A204.1 (cell line): ENCODE results near the gene DHX16.
"Not testable (repeated sequence)": the region's sequence is repeated elsewhere in the genome, so short reads cannot be mapped to it uniquely, and the experiment has no call there.

Source experiments
- FAIRE-seq: peaks from 2 replicates; lab custom pipeline; 2012; peaks lifted over from hg19 to GRCh38; lab: Jason Lieb, UNC

DHX16 gene

DNA sequence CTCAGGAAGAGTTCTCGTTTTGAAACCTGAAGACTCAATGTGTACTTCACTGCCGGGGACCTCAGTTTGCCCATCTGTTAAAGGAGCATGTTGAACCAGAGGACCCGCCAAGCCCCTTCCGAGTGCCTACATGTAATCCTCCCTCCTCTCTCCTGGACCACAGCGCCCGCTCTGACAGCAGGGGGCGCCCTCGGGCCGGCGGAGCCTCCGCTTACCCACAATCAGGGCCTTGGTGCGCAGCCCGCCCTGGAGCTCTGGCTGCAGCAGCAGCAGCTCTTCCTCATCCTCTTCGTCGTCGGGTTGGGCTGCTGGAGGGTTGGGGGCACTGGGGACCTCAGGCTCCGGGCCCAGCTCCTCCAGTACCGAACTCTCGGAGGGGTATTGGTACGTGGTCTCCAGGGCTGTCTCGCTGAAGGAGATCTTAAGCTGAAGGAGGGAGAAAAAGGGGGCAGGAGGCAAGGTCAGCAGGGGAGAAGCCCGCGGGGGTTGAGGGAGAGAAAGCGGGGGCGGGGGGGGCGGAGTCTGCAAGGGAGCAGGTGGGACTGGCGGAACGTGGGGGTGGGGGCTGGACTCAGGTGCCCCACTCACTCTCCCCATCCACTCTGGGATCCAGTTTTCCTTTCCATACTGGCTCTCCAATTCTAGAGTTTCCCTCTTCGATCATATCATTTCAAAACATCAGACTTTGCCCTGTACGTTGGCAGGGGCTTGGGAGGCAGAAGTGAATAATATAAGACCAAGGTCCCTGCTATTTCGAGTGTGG is 6.3 kb upstream of the DHX16 start:
- no peak for FAIRE-seq

DNA sequence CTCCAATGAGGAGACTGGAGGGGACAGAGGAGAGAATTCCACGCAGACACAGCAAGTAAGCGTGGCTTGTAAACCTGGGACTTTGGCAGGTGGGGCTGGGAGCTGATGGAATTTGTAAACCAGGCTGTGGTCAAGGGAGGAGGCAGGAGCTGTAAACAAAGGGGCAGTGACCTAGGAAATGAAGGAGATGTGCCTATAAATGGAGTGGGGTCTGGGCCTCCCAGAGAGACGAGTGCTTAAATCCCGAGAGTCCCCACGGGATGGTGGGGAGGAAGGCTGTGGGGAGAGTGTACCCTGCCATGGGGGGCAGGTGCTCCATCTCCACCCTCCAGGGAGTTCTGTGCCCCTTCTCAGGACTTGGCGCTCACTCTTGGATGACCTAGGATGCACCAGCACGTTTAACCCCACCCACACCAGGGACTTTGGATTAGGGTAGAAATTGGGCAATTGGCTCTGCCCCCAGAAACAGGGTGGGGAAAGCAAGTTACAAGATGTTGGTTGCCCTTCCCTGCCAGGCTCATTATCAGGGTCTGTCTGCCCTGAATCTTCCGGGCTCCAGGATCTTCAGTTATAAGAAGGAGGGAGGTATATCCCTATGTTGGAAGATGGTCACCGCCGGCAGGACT is 4.0 kb upstream of the DHX16 start:
- FAIRE-seq: no peak

DNA sequence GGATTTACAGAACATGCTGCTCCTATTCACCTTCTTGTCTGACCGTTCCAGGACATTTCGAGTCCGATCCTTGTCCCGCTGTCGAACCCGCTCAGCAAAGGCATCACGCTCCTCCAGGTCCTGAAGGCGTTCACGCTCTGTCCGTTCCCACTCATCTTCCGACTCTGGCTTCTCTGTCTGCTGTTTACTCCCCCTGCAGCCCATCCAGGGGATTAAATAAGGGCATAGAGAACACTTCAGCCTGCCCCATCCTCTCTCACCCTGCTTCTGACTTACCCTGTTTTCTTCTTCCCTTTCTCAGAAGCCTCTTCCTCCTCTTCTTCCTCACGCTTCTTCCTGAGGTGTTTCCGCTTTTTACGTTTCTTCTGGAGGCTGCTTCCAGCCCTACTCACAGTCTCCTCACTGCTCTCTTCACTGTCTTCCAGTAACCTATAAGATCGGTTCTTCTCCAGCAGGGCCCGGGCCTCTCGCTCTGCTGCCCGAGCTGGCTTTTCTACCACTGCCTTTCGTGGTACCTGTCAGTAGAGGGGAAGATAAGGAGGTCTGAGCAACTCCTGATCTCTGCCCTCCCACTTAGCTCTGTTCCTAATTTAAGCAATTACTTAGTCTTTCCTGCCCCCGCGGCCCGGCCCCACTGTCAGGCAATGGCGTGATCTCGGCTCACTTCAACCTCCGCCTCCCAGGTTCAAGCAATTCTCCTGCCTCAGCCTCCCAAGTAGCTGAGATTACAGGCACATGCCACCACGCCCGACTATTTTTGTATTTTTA is 1.9 kb downstream of the DHX16 start:
- no peak for FAIRE-seq

DNA sequence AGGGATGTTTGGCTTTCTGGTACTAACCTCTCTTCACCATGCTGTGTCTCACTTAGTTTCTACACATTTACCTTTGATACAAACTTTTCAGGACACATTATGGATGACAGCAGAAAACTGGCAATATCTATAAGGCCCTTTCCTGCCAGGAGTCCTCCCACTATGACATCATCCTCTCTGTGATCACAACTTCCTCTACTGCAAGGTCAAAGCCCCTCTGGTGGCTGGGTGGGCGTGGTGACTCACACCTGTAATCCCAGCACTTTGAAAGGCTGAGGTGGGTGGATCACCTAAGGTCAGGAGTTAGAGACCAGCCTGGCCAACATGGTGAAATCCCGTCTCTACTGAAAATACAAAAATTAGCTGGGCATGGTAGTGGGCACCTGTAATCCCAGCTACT is 6.5 kb downstream of the DHX16 start:
- FAIRE-seq: not testable (repeated sequence)

DNA sequence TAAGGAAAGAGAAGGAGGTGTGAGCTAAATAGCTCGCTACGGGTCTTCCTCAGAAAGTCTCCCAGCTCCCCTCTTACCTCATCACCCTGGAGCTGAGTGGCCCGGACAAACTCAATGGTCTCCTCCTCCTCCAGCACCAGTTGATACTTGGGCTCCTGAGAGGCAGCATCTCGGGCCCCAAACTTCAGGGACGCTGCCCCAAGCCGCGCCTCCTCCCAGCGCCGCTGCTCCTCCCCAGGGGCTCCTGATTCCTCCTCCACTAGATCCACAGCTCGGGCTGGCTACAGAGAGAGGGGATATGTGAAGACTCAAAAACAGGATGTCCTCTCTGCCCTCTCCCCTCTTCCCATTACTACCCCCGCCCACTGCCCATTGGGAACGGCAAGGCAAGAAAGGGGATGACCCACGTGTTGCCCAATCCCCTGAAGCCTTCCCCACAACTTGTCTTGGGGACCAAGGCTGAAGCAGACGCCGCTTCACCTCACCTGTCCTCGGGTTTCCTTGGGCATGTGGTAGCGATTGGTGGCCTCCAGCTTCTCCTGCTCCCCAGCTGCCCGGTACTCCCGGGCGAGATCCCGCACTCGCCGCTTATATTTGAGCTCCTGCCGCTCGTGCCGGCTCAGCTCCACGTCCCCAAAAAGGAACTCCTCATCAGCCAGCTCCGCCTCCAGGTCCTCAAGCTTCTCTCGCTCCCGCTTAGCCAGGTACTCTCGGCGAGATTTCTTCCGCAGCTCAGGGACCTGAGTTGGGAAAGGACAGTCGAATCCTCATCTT is 7.6 kb downstream of the DHX16 start:
- FAIRE-seq: no peak

DNA sequence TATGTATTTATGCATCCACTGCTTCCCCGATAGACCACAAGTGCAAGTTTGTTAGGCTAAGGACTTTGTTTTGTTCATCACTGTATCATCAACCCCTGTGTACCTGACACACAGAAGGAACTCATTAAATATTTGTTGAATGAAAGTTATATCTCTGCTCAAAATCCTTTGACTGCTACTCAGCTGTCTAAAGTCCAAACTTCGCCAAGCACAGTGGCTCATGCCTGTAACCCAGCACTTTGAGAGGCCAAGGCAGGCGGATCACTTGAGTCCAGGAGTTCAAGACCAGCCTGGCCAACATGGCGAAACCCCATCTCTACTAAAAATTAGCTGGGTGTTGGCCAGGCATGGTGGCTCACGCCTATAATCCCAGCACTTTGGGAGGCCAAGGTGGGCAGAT is 14.9 kb downstream of the DHX16 start:
- FAIRE-seq: not testable (repeated sequence)

DNA sequence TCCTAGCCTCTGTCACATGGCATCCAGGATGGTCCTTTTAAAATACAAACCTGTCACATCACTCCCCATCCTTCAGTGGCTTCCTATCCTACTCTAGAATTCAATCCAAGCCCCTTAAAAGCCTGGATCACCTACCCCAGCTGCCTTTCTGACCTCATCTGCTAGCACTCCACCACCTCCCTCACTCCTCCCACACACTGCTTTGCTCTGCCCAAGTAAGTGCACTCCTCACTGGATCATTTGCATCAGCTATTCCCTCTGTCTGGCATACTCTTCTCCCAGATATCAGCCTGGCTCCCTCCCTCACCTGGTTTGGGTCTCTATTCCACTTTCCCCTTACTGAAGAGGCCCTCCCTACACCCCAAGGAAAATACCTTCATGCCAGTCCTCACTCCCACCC is 15.4 kb downstream of the DHX16 start:
- FAIRE-seq: no peak

DNA sequence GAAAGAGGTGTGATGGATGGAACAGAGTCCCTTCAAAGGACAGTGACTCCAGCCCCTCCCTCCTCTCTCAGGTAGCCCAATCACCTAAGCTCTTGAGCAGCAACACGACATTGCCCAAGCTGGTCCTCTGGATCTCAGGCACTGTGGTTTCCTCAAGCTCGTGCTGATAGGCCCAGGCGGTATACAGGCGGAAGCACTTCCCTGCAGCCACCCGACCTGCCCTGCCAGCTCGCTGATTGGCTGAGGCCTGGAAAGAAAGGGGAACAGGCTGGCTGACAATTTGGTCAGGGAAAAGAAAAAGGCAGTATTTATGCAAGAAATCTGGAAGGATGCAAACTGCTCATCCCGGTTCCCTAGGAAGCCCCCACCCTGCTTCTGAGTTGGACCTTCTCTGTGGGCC is 16.3 kb downstream of the DHX16 start:
- no peak for FAIRE-seq

DNA sequence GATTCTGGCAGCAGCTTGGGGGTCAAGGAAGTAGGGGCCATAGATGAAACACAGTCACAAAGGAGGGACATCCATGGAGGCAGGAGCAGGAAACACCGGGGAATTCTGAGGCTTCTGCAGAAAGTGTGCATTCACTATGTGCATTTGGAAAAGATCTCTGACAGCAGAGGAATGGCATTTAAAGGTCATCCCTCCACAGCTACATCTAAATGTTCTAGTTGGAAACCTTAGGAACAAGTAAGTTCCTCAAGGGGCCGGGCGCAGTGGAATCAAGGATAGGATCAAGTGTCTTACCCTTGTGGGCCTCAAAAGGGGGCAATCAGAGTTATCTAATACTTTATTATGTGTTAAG is 17.1 kb downstream of the DHX16 start:
- FAIRE-seq: no peak

DNA sequence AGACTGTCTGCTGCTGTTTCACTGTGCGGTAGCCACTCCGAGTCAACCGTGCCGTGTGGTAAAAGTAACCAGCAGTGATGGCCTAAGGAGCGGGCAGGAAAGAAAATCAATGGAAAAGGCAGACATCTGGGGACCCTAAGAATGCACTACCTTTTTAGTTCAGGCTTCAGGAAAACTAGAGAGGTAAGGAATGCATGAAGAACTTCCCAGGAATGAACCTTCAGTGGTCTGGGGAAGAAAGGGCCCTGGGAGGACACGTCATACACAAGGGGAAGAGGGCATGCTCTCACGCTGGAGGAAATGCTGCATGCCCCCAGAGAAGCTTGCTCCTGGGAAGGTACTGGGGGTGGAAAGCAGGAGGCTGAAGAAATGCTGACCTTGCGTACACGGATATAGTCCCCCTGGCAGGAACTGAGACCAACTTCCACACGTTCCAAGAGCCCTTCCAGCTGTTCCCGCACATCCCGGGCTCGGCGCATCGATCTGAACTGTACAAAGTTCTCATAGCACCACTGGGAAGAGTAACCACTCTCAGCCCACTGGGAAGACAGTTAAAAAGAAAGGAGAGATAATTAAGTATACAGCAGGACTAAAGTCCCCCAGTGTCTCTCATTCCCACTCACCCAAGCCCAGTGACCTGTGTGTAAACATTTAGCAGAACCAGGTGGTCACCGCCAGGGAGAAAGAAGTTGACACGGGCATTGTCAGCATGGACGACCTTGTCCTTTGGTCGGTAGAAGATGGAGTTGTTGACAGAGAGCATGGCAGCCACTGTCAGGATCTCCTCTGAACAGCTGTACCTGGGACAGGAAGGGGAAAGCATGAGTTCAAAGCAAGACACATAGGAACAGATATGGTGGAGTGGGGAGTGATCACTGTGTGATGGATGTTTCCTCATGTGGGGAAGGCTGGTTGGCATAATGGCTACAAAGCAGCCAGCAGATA is 17.7 kb downstream of the DHX16 start:
- FAIRE-seq: no peak

DNA sequence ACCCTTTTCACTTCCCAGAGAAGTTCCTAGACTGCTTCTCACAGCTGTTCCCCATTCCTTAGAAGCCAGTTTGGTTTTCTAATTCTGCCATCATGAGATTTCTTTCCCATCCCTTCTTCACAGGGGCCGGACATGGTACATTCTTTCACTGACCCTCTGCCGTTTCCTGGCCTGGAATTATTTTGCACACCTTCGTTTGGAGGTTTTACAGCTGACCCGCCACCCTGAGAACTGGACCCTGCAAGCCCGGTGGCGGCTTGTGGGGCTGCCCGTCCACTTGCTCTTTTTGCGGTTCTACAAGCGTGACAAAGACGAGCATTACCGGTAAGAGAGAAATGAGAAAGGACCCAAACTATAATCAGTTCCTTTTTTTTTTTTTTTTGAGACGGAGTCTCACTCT is 21.7 kb downstream of the DHX16 start:
- no peak for FAIRE-seq

DNA sequence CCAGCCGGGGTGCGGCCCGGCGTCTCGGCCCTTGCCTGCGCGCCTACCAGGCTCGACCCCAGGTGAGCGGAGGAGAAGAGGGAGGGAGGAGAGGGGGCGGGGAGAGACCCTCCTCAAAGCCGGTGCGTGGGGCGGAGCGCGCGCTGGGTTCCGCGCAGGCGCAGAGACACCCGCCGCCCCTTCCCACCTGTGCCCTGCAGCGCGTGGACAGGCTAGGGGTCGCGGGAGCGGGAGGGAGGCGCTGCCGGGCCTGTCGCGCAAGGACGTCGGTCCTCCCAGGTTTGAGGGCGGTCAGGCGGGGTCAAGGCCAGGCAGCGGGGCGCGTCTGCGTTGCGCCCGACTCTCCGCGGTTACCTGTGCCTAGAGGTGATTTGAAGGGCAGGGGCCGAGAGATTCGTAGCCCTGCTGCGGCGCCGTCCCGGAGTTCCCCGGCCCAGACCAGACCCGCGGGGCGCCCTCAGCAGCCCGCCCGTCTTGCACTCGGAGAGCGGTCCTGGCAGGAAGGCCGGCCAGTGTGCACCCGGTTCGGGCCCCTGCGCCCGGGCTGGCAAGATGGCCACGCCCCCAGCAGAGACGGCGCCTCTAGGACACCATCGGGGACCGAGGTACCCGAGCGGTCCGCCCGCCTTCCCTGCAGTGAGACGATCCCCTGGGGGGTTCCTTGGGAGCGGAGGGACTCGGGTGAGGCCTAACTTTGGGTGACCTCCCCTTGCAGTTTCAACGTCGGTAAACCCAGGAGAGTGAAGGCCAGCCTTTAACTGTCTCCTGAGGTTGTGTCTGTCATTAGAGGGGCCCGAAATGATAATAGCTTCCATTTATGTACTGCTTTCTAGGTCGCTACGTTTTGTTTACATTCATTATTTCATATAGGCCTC is 25.3 kb downstream of the DHX16 start:
- no peak for FAIRE-seq

DNA sequence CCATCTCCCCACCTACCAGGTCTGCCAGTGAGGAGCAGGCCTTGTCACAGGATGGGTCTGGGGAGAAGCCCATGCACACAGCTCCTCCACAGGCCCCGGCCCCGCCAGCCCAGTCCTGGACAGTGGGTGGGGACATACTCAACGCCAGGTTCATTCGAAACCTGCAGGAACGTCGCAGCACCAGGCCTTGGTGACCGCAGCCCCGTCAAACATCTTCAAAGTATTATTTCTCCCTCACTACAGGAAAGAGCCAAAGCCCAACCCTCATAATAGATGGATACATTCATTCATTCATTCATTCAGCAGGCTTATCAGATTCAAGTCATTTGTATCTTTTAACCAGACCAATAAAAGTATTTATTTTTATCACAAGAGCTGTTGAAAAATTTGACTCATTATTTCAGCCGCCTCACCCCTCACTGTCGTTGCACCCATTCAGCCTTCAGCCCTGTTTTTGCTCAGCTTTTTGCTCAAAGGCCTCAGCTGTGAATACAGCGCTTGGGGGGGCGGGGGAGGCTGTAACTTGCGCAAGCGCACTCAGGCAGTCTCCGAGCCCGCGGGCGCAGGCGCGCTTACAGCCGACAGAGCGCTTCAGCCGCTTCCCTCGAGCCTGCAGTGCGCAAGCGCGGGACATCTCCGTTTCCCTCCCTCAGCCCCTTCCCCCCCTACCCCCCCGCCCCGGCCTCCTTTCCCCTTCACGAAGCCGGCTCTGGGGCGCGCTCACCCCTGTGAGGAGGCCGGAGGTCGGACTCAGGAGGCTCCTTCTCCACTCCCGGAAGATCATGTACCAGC is 26.2 kb downstream of the DHX16 start, which contains the start of gene C6orf136:
Gene C6orf136, plus strand, starts transcription at position 684 of the 792 bp plus-strand sequence. Its CDS starts 99 bp downstream, at position 783.
- no peak for FAIRE-seq

DNA sequence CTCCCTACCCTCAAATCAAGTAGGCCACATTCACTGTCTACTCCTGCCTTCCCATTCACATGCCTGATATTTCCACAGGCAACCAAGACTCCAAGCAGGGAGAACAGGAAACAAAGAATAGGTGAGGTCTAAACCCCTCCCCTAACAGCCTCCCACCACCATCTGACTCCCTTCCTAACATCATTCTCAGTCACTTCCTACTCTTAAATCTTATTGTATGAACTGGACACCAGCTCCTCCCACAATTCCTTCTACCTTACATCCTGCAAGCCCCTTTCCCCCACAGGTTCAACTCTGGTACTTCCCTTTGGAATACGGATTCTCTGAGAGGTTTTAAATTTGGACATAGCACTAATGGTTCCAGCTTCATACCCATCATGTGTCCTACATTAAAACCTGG is 26.8 kb downstream of the DHX16 start:
- no peak for FAIRE-seq

DNA sequence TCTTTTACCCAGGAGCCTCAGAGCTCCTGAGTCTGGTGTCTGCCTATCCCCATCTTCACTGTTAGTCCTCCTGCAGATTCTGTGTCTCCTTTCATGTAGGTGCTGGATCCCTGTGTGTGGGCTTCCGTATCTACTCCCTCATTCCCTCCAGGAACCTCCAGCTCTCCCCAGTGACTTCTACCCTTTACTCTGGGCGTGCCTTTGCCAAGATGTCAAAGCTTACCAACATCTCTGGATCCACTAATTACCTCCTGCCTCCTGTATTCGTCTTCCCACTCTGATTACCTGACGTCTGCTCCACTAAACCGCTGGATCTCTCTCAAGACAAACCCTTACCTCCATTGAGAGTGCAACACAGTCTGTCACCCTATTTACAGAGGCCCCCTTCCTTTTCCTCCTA is 28.0 kb downstream of the DHX16 start:
- FAIRE-seq: no peak

DNA sequence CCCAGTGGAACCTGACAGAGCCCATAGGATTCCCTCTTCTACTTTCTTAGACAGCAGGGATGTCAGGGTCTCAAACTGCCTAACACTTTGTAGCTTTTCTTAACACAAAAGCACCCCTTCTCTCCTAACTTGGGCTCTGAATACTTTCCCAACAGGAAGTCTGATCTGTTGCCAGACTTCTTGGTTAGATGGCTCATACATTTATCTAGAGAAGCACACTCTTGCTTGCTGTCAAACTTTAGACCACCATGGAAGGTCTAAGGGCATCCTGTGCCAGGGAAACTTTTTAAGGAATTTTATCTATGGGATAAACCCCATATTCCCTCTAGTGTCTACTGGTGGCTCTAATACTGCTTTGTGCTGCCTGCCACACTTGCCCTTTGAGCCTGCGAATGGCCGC is 29.1 kb downstream of the DHX16 start:
- no peak for FAIRE-seq

DNA sequence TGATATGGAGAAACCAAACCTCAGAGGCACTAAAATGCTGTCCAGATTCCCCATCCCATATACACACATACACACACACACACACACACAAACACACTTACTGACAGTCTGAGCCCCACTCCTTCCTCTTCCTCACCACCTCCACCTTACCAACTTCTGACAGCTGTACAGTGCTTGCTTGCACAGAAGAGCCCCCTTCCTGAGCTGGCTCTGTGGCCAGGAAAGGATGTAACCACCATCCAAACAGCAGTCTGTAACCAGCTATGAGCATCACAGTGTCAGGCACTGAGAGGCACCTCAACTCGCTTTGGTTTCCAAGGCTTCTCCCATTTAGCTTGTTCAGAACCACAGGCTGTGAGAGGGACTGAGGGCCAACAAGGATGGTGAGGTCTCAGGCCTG is 31.8 kb downstream of the DHX16 start:
- no peak for FAIRE-seq

DNA sequence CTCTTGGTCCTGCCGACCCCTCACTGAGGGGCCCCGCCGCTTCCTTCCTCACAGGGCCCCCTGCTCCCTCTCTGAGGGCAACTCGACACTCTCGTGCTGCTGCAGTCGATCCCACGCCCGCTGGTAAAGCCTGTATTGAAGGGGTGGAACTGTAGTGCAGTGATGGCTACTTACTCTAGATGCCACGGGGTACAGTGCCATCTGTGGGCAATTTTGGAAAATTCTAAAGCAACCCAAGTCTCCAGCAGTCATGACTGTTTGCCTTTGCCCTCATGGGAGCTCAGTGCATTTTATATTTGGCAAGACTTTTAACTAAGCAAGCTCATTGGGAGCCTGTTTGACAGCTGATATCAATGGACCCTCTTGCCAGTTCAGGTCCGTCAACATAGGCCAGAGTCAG is 32.3 kb downstream of the DHX16 start:
- FAIRE-seq: no peak

DNA sequence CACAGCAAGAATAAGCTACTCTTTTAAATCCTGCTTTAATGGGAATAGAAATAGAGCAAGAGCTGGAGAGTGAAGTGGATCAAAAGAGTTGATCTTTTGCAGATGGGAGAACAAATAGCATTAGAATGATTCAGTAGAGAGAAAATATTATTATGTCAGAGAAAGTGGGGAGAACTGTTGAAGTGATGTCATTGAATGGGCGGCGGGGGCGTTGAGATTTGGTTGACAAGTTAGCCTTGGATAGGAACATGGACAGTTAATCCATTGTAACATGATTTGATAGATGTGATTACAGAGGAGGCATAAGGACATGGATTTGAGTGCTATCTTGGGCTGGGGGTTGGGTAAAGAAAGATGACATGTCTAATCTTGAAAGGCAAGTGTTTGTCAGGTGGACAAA is 37.0 kb downstream of the DHX16 start:
- no peak for FAIRE-seq
